ENCODE data around the gene SIPA1L3.
"Not testable (repeated sequence)": the region's sequence is repeated elsewhere in the genome, so short reads cannot be mapped to it uniquely, and the experiment has no call there.

The SIPA1L3 gene

GRCh38 chr19:38227287-38228004, 320.4 kb downstream of the SIPA1L3 start:
- H2AFZ ChIP-seq (ENCODE audit: low read depth, low read length), result no peak overlapping the region
- no peaks in the 10 kb centered on the region for H3K36me3 ChIP-seq (replicated peaks; ENCODE audit: low read depth, low read length)
- peaks cover 16% of the 10 kb centered on the region for H3K27me3 ChIP-seq (ENCODE audit: low read depth, low read length)
- H3K4me1 ChIP-seq (ENCODE audit: low read length), result peaks cover 11% of the 10 kb centered on the region
- no peak overlapping the region for H3K9ac ChIP-seq (ENCODE audit: low read length)
- H3K4me2 ChIP-seq (ENCODE audit: low read length), result no peak overlapping the region
- H3K79me2 ChIP-seq (ENCODE audit: low read length), result no peaks in the 10 kb centered on the region
- TF ChIP-seq EZH2phosphoT487 (IDR thresholded peaks at IDR 0.05; ENCODE audit: low read depth) (no peak), CTCF (IDR thresholded peaks at IDR 0.05; ENCODE audit: low read depth, low read length) (no peak)
- no peak overlapping the region for H3K27ac ChIP-seq (ENCODE audit: low read length)
- no peaks in the 10 kb centered on the region for H4K20me1 ChIP-seq (ENCODE audit: insufficient read depth, low read length)
- no peaks in the 10 kb centered on the region for H3K9me3 ChIP-seq (ENCODE audit: insufficient read depth, low read length)
- no peak overlapping the region for H3K4me3 ChIP-seq (ENCODE audit: low read length)

- H3K36me3 ChIP-seq (replicated peaks; ENCODE audit: low read depth, low read length), result no peaks in the 10 kb centered on the region
These were observed 321.0 kb downstream of the SIPA1L3 start for GRCh38 chr19:38228005-38228377.

GRCh38 chr19:38228491-38229439, 321.8 kb downstream of the SIPA1L3 start:
- H3K4me3 ChIP-seq (ENCODE audit: low read length), result peak overlapping the region; percentile 75
- no peaks in the 10 kb centered on the region for H3K9me3 ChIP-seq (ENCODE audit: insufficient read depth, low read length)
- H3K36me3 ChIP-seq (replicated peaks; ENCODE audit: low read depth, low read length), result no peaks in the 10 kb centered on the region
- peak overlapping the region; percentile 82 for H3K4me2 ChIP-seq (ENCODE audit: low read length)
- H3K4me1 ChIP-seq (ENCODE audit: low read length), result peaks cover 5% of the 10 kb centered on the region
- H3K27ac ChIP-seq (ENCODE audit: low read length), result no peak overlapping the region
- H3K79me2 ChIP-seq (ENCODE audit: low read length), result no peaks in the 10 kb centered on the region
- H3K27me3 ChIP-seq (ENCODE audit: low read depth, low read length), result peaks cover 16% of the 10 kb centered on the region
- no peak overlapping the region for H2AFZ ChIP-seq (ENCODE audit: low read depth, low read length)
- peak overlapping the region; percentile 29; the same call in 1 of the 2 replicates for H3K9ac ChIP-seq (ENCODE audit: low read length)
- no peaks in the 10 kb centered on the region for H4K20me1 ChIP-seq (ENCODE audit: insufficient read depth, low read length)
- TF ChIP-seq CTCF (IDR thresholded peaks at IDR 0.05; ENCODE audit: low read depth, low read length) (no peak), EZH2phosphoT487 (IDR thresholded peaks at IDR 0.05; ENCODE audit: low read depth) (no peak)

More at GRCh38 chr19:38228005-38228377, 321.0 kb downstream of the SIPA1L3 start:
- Histone ChIP-seq H2AFZ (ENCODE audit: low read depth, low read length) (no peak overlapping the region), H3K27me3 (ENCODE audit: low read depth, low read length) (peaks cover 16% of the 10 kb centered on the region), H4K20me1 (ENCODE audit: insufficient read depth, low read length) (no peaks in the 10 kb centered on the region), H3K9ac (ENCODE audit: low read length) (no peak overlapping the region), H3K4me3 (ENCODE audit: low read length) (no peak overlapping the region), H3K4me1 (ENCODE audit: low read length) (peaks cover 11% of the 10 kb centered on the region), H3K27ac (ENCODE audit: low read length) (no peak overlapping the region), H3K4me2 (ENCODE audit: low read length) (no peak overlapping the region), H3K79me2 (ENCODE audit: low read length) (no peaks in the 10 kb centered on the region), H3K9me3 (ENCODE audit: insufficient read depth, low read length) (no peaks in the 10 kb centered on the region)
- TF ChIP-seq EZH2phosphoT487 (IDR thresholded peaks at IDR 0.05; ENCODE audit: low read depth), result no peak
- no peak for TF ChIP-seq CTCF (IDR thresholded peaks at IDR 0.05; ENCODE audit: low read depth, low read length)

GRCh38 chr19:38229585-38230073, 322.6 kb downstream of the SIPA1L3 start:
- TF ChIP-seq CTCF (IDR thresholded peaks at IDR 0.05; ENCODE audit: low read depth, low read length) (no peak), EZH2phosphoT487 (IDR thresholded peaks at IDR 0.05; ENCODE audit: low read depth) (no peak)
- Histone ChIP-seq H3K4me1 (ENCODE audit: low read length) (peaks cover 8% of the 10 kb centered on the region), H3K27ac (ENCODE audit: low read length) (no peak overlapping the region), H3K9ac (ENCODE audit: low read length) (no peak overlapping the region; the same call in 1 of the 2 replicates), H3K36me3 (replicated peaks; ENCODE audit: low read depth, low read length) (no peaks in the 10 kb centered on the region), H3K4me2 (ENCODE audit: low read length) (peak overlapping the region; percentile 82; the same call in 1 of the 2 replicates), H4K20me1 (ENCODE audit: insufficient read depth, low read length) (no peaks in the 10 kb centered on the region), H3K79me2 (ENCODE audit: low read length) (no peaks in the 10 kb centered on the region), H3K4me3 (ENCODE audit: low read length) (peak overlapping the region; percentile 75), H2AFZ (ENCODE audit: low read depth, low read length) (no peak overlapping the region), H3K27me3 (ENCODE audit: low read depth, low read length) (peaks cover 16% of the 10 kb centered on the region), H3K9me3 (ENCODE audit: insufficient read depth, low read length) (no peaks in the 10 kb centered on the region)

- not testable (repeated sequence) for H3K79me2 ChIP-seq (ENCODE audit: low read length); H3K27ac ChIP-seq (ENCODE audit: low read length); H3K9ac ChIP-seq (ENCODE audit: low read length); H3K4me3 ChIP-seq (ENCODE audit: low read length); H3K9me3 ChIP-seq (ENCODE audit: insufficient read depth, low read length); H2AFZ ChIP-seq (ENCODE audit: low read depth, low read length); H4K20me1 ChIP-seq (ENCODE audit: insufficient read depth, low read length); H3K36me3 ChIP-seq (replicated peaks; ENCODE audit: low read depth, low read length); H3K4me2 ChIP-seq (ENCODE audit: low read length); H3K4me1 ChIP-seq (ENCODE audit: low read length)
- H3K27me3 ChIP-seq (ENCODE audit: low read depth, low read length), result peaks cover 16% of the 10 kb centered on the region
These were observed 323.6 kb downstream of the SIPA1L3 start for GRCh38 chr19:38230506-38231133.

Data from OCI-LY3 (cell line).